ENCODE measurements around the gene IGSF10. TPM values are rescaled to one million over a fixed set of nuclear protein-coding genes. Genes with fewer than 3 reads are reported as not detected.

The IGSF10 gene
- total and polyA plus RNA-seq, 10 of the 15 experiments (the other 5 are each of a cell fraction or from before 2014, with no cell fraction given) = under 0.01 to 0.18 (median 0.03) TPM; not detected in 2

DNA sequence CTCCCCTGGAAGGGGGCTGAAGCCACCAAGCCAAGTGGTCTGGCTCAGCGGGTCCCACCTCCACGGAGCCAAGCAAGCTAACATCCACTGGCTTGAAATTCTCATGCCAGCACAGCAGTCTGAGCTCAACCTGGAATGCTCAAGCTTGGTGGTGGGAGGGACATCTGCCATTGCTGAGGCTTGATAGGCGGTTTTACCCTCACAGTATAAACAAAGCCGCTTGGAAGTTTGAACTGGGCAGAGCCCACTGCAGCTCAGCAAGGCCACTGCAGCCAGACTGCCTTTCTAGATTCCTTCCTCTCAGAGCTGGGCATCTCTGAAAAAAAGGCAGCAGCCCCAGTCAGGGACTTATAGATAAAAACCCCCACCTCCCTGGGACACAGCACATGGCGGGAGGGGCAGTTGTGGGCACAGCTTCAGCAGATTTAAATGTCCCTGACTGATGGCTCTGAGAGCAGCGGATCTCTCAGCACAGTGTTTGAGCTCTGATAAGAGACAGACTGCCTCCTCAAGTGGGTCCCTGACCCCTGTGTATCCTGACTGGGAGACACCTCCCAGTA lies 23.2 kb upstream of the IGSF10 start:
- H3K4me2 ChIP-seq (ENCODE audit: control insufficient read depth, insufficient read depth) = no peak overlapping the region
- no peaks in the 10 kb centered on the region; a peak in 1 of 4 replicates for H3K27me3 ChIP-seq (replicated peaks in 1 of 2; ENCODE audit: control insufficient read depth in 2 of 2, insufficient read depth in 2 of 2, low read length in 1 of 2)
- in situ Hi-C loops (cut with MboI) = no loop called here
- H3K4me1 ChIP-seq (ENCODE audit: control insufficient read depth, insufficient read depth, low read length) = no peaks in the 10 kb centered on the region
- H3K9me3 ChIP-seq (replicated peaks; ENCODE audit: control insufficient read depth, insufficient read depth, low read length) = no peaks in the 10 kb centered on the region
- H3K27ac ChIP-seq (ENCODE audit: control insufficient read depth, insufficient read depth) = no peak overlapping the region
- intact Hi-C loops (cut with micrococcal nuclease; ENCODE audit: unreplicated experiment) = no loop called here
- no peak overlapping the region for H2AFZ ChIP-seq (ENCODE audit: control insufficient read depth, low read depth, low read length)
- H3K79me2 ChIP-seq (ENCODE audit: control insufficient read depth, insufficient read depth, low read length) = no peaks in the 10 kb centered on the region
- ATAC-seq (no peak), DNase-seq (ENCODE audit: low read depth, low spot score) (no peak), FAIRE-seq (no peak)
- BruUV-seq (replicated peaks) = no TSS peak
- H3K4me3 ChIP-seq = no peak overlapping the region
- H3K9ac ChIP-seq (ENCODE audit: control insufficient read depth, insufficient read depth, low read length) = no peak overlapping the region
- POLR2A ChIA-PET = no interaction called here
- CTCF ChIA-PET = interaction anchor here (0.8 to 2.6 kb wide), 2 partner anchors 16 kb away, joined by 3 to 19 read pairs; no protein-coding TSS in a partner anchor
- RAD21 ChIA-PET (ENCODE audit: unreplicated experiment) = no interaction called here
- SMC1A ChIA-PET (ENCODE audit: uncharacterized antibody, unreplicated experiment) = interaction anchor here (1.1 kb wide), 1 partner anchor 17 kb away, joined by 3 read pairs; no protein-coding TSS in a partner anchor
- WGBS (ENCODE audit: insufficient coverage, insufficient replicate concordance, low lambda C conversion rate, missing lambda C conversion rate) = 41% methylated on average over 6 of the region's 6 CpGs
- no peak for TF ChIP-seq POU2F2 (IDR thresholded peaks at IDR 0.05; ENCODE audit: borderline replicate concordance, low read depth, low read length)
- no peak for TF ChIP-seq ZNF24 (IDR thresholded peaks at IDR 0.05)
- TF ChIP-seq, protein P1, sequence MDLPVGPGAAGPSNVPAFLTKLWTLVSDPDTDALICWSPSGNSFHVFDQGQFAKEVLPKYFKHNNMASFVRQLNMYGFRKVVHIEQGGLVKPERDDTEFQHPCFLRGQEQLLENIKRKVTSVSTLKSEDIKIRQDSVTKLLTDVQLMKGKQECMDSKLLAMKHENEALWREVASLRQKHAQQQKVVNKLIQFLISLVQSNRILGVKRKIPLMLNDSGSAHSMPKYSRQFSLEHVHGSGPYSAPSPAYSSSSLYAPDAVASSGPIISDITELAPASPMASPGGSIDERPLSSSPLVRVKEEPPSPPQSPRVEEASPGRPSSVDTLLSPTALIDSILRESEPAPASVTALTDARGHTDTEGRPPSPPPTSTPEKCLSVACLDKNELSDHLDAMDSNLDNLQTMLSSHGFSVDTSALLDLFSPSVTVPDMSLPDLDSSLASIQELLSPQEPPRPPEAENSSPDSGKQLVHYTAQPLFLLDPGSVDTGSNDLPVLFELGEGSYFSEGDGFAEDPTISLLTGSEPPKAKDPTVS (IDR thresholded peaks at IDR 0.05; ENCODE audit: low read depth, low read length) = no peak
- TF ChIP-seq CHD1 (IDR thresholded peaks at IDR 0.05; ENCODE audit: low read depth, low read length) = no peak
- TF ChIP-seq CREB1 (IDR thresholded peaks at IDR 0.05; ENCODE audit: low read depth) = no peak
- TF ChIP-seq ZNF217 (IDR thresholded peaks at IDR 0.05) = no peak
- no peak for TF ChIP-seq BCL11A (IDR thresholded peaks at IDR 0.05; ENCODE audit: low read depth, low read length)
- no peak for TF ChIP-seq RBBP5 (conservative IDR thresholded peaks at IDR 0.05)
- no peak for TF ChIP-seq HCFC1 (IDR thresholded peaks at IDR 0.05; ENCODE audit: low read length)
- TF ChIP-seq RAD21 (IDR thresholded peaks at IDR 0.05; ENCODE audit: insufficient read depth, low read depth, low read length) = no peak
- no peak for TF ChIP-seq STAT3 (IDR thresholded peaks at IDR 0.05; ENCODE audit: low read depth, low read length)
- TF ChIP-seq, protein P2, sequence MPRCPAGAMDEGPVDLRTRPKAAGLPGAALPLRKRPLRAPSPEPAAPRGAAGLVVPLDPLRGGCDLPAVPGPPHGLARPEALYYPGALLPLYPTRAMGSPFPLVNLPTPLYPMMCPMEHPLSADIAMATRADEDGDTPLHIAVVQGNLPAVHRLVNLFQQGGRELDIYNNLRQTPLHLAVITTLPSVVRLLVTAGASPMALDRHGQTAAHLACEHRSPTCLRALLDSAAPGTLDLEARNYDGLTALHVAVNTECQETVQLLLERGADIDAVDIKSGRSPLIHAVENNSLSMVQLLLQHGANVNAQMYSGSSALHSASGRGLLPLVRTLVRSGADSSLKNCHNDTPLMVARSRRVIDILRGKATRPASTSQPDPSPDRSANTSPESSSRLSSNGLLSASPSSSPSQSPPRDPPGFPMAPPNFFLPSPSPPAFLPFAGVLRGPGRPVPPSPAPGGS (IDR thresholded peaks at IDR 0.05; ENCODE audit: borderline replicate concordance, insufficient read depth, low read depth, low read length, poor library complexity, severe bottlenecking) = no peak
- TF ChIP-seq SPI1 (IDR thresholded peaks at IDR 0.05; ENCODE audit: borderline replicate concordance, insufficient read depth, low read depth, low read length) = no peak
- no peak for TF ChIP-seq POLR2A (IDR thresholded peaks at IDR 0.05; ENCODE audit: low read depth, low read length)
- no peak for TF ChIP-seq NFIC (IDR thresholded peaks at IDR 0.05; ENCODE audit: low read depth, low read length)
- no peak for TF ChIP-seq JUND (IDR thresholded peaks at IDR 0.05; ENCODE audit: low read depth, low read length)
- TF ChIP-seq, protein P3, sequence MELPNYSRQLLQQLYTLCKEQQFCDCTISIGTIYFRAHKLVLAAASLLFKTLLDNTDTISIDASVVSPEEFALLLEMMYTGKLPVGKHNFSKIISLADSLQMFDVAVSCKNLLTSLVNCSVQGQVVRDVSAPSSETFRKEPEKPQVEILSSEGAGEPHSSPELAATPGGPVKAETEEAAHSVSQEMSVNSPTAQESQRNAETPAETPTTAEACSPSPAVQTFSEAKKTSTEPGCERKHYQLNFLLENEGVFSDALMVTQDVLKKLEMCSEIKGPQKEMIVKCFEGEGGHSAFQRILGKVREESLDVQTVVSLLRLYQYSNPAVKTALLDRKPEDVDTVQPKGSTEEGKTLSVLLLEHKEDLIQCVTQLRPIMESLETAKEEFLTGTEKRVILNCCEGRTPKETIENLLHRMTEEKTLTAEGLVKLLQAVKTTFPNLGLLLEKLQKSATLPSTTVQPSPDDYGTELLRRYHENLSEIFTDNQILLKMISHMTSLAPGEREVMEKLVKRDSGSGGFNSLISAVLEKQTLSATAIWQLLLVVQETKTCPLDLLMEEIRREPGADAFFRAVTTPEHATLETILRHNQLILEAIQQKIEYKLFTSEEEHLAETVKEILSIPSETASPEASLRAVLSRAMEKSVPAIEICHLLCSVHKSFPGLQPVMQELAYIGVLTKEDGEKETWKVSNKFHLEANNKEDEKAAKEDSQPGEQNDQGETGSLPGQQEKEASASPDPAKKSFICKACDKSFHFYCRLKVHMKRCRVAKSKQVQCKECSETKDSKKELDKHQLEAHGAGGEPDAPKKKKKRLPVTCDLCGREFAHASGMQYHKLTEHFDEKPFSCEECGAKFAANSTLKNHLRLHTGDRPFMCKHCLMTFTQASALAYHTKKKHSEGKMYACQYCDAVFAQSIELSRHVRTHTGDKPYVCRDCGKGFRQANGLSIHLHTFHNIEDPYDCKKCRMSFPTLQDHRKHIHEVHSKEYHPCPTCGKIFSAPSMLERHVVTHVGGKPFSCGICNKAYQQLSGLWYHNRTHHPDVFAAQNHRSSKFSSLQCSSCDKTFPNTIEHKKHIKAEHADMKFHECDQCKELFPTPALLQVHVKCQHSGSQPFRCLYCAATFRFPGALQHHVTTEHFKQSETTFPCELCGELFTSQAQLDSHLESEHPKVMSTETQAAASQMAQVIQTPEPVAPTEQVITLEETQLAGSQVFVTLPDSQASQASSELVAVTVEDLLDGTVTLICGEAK (IDR thresholded peaks at IDR 0.05; ENCODE audit: borderline replicate concordance) = no peak
- no peaks in the 10 kb centered on the region for H4K20me1 ChIP-seq (ENCODE audit: control insufficient read depth, insufficient read depth)
- no peaks in the 10 kb centered on the region for H3K36me3 ChIP-seq (ENCODE audit: control insufficient read depth in 2 of 2, insufficient read depth in 2 of 2, low read length in 1 of 2)
